ENCODE measurements around the gene SCT.

The SCT gene

DNA sequence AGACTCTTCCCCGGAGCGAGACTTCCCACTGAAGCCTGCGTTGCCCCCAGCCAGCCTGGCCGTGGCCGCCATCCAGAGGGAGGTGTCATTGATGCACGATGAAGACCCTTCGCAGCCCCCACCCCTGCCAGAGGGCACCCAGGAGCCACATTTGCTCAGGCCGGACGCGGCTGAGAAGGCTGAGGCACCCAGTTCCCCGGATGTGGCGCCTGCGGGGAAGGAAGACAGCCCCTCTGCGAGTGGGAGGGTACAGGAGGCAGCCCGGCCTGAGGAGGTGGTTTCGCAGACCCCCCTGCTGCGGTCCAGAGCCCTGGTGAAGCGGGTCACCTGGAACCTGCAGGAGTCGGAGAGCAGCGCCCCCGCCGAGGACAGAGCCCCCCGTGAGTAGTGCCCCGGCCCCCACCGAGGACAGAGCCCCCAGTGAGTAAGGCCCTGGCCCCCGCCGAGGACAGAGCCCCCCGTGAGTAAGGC is 17.6 kb downstream of the SCT start:
- no peak overlapping the region for H3K27ac ChIP-seq (ENCODE audit: insufficient read depth, low read depth, low read length, poor library complexity, severe bottlenecking)
- no peaks in the 10 kb centered on the region for H3K4me1 ChIP-seq (ENCODE audit: control insufficient read depth, insufficient read depth, low read length)
- no peaks in the 10 kb centered on the region for H3K27me3 ChIP-seq (ENCODE audit: control insufficient read depth, insufficient read depth, low read length, poor library complexity, severe bottlenecking)
- no peak overlapping the region for H3K4me3 ChIP-seq (ENCODE audit: insufficient read depth, low read depth, low read length)
- H3K36me3 ChIP-seq (ENCODE audit: control insufficient read depth, insufficient read depth, low read length): peaks cover 47% of the 10 kb centered on the region
- WGBS, 2 experiments: 95 to 96% methylated on average over 28 of the region's 28 CpGs
- no peaks in the 10 kb centered on the region for H3K9me3 ChIP-seq (ENCODE audit: control insufficient read depth, low read length)

DNA sequence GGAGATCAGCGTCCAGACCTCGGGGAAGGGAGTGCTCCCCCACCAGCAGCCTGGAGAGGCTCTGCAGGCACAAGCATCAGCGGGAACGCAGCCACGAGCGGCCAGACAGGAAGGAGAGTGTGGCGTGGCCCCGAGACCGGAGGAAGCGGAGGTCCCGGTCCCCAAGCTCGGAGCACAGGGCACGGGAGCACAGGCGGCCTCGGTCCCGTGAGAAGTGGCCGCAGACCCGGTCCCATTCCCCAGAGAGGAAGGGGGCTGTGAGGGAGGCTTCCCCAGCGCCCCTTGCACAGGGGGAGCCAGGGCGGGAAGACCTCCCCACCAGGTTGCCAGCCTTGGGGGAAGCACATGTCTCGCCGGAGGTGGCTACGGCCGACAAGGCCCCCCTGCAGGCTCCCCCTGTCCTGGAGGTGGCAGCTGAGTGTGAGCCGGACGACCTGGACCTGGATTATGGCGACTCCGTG is 18.2 kb downstream of the SCT start:
- H3K9me3 ChIP-seq (ENCODE audit: control insufficient read depth, low read length): no peaks in the 10 kb centered on the region
- H3K4me3 ChIP-seq (ENCODE audit: insufficient read depth, low read depth, low read length): no peak overlapping the region
- H3K27me3 ChIP-seq (ENCODE audit: control insufficient read depth, insufficient read depth, low read length, poor library complexity, severe bottlenecking): no peaks in the 10 kb centered on the region
- WGBS, 2 experiments: 94% methylated on average over 28 of the region's 28 CpGs
- peaks cover 52% of the 10 kb centered on the region for H3K36me3 ChIP-seq (ENCODE audit: control insufficient read depth, insufficient read depth, low read length)
- H3K4me1 ChIP-seq (ENCODE audit: control insufficient read depth, insufficient read depth, low read length): no peaks in the 10 kb centered on the region
- H3K27ac ChIP-seq (ENCODE audit: insufficient read depth, low read depth, low read length, poor library complexity, severe bottlenecking): no peak overlapping the region

GRCh38 chr11:607971-608659 is 18.9 kb downstream of the SCT start:
- peaks cover 53% of the 10 kb centered on the region for H3K36me3 ChIP-seq (ENCODE audit: control insufficient read depth, insufficient read depth, low read length)
- H3K4me3 ChIP-seq (ENCODE audit: insufficient read depth, low read depth, low read length): no peak overlapping the region
- no peaks in the 10 kb centered on the region for H3K27me3 ChIP-seq (ENCODE audit: control insufficient read depth, insufficient read depth, low read length, poor library complexity, severe bottlenecking)
- no peaks in the 10 kb centered on the region for H3K4me1 ChIP-seq (ENCODE audit: control insufficient read depth, insufficient read depth, low read length)
- WGBS, 2 experiments: 95 to 96% methylated on average over 45 of the region's 45 CpGs
- no peak overlapping the region for H3K27ac ChIP-seq (ENCODE audit: insufficient read depth, low read depth, low read length, poor library complexity, severe bottlenecking)
- no peaks in the 10 kb centered on the region for H3K9me3 ChIP-seq (ENCODE audit: control insufficient read depth, low read length)

- H3K4me3 ChIP-seq (ENCODE audit: insufficient read depth, low read depth, low read length): no peak overlapping the region
- H3K36me3 ChIP-seq (ENCODE audit: control insufficient read depth, insufficient read depth, low read length): peaks cover 53% of the 10 kb centered on the region
- H3K4me1 ChIP-seq (ENCODE audit: control insufficient read depth, insufficient read depth, low read length): no peaks in the 10 kb centered on the region
- H3K9me3 ChIP-seq (ENCODE audit: control insufficient read depth, low read length): no peaks in the 10 kb centered on the region
- H3K27me3 ChIP-seq (ENCODE audit: control insufficient read depth, insufficient read depth, low read length, poor library complexity, severe bottlenecking): no peaks in the 10 kb centered on the region
- H3K27ac ChIP-seq (ENCODE audit: insufficient read depth, low read depth, low read length, poor library complexity, severe bottlenecking): no peak overlapping the region
- 96 to 97% methylated on average over 35 of the region's 35 CpGs for WGBS, 2 experiments
Measured at GRCh38 chr11:607020-607780, 19.8 kb downstream of the SCT start.

- Histone ChIP-seq H3K36me3 (ENCODE audit: control insufficient read depth, insufficient read depth, low read length) (peaks cover 59% of the 10 kb centered on the region), H3K27me3 (ENCODE audit: control insufficient read depth, insufficient read depth, low read length, poor library complexity, severe bottlenecking) (no peaks in the 10 kb centered on the region), H3K4me1 (ENCODE audit: control insufficient read depth, insufficient read depth, low read length) (no peaks in the 10 kb centered on the region), H3K27ac (ENCODE audit: insufficient read depth, low read depth, low read length, poor library complexity, severe bottlenecking) (no peak overlapping the region), H3K9me3 (ENCODE audit: control insufficient read depth, low read length) (no peaks in the 10 kb centered on the region), H3K4me3 (ENCODE audit: insufficient read depth, low read depth, low read length) (no peak overlapping the region)
- 95 to 97% methylated on average over 19 of the region's 19 CpGs for WGBS, 2 experiments
Measured at GRCh38 chr11:606245-606644, 20.7 kb downstream of the SCT start.

DNA sequence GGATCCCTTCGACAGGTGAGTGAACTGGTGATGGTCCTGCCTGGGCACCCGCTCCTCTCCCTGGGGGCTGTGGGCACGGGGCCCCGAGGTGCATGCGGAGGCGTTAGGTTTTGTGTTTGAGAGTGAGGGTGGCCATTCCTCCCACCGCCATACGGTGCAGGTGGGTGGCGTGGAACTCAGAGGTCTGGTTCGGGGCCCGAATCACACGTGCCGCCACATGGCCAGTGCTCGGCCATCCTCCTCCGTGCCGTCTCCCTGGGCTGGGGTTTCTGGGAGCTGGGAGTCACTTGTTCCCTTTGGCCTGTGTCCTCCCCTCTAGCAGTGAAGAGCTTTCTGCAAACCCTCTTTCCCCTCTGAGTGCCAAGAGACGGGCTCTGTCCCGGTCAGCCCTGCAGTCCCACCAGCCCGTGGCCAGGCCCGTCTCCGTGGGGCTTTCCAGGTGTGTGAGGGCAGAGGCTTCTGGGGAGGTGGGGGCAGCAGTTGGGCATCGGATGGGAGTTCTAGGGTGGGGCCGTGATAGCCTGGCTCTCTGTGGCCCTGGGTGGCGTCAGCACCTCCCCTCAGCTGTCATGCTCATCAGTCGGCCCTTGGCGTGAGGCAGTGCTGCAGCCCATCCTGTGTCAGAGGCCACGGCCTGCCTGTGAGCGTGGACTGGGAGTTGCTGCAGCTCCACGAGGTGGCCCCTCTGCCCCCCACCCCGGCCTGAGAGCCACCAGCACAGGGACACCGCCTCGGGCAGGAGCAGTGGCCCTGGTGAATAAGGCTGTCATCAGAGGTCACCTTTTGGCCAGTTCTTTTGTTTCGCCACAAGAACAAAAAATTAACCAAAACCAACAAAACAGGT is 21.5 kb downstream of the SCT start:
- Histone ChIP-seq H3K9me3 (ENCODE audit: control insufficient read depth, low read length) (no peaks in the 10 kb centered on the region), H3K4me3 (ENCODE audit: insufficient read depth, low read depth, low read length) (no peak overlapping the region), H3K27ac (ENCODE audit: insufficient read depth, low read depth, low read length, poor library complexity, severe bottlenecking) (no peak overlapping the region), H3K4me1 (ENCODE audit: control insufficient read depth, insufficient read depth, low read length) (no peaks in the 10 kb centered on the region), H3K36me3 (ENCODE audit: control insufficient read depth, insufficient read depth, low read length) (peaks cover 64% of the 10 kb centered on the region), H3K27me3 (ENCODE audit: control insufficient read depth, insufficient read depth, low read length, poor library complexity, severe bottlenecking) (no peaks in the 10 kb centered on the region)
- whole genome bisulfite sequencing, 2 experiments: 95 to 97% methylated on average over 33 of the region's 33 CpGs

DNA sequence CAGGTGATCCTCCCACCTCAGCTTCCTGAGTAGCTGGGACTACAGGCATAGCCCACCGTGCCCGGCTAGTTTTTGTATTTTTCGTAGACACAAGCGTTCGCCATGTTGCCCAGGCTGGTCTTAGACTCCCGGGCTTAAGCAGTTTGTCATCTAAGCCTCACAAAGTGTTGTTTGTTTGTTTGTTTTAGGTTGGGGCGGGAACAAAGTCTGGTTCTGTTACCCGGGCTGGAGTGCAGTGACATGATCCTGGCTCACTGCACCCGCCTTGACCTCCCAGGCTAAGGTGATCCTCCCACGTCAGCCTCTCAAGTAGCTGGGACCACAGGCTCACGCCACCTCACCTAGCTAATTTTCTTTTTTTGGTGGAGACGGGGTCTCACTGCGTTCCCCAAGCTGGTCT is 23.8 kb downstream of the SCT start:
- H3K27ac ChIP-seq (ENCODE audit: insufficient read depth, low read depth, low read length, poor library complexity, severe bottlenecking): no peak overlapping the region
- H3K36me3 ChIP-seq (ENCODE audit: control insufficient read depth, insufficient read depth, low read length): peaks cover 60% of the 10 kb centered on the region
- H3K4me1 ChIP-seq (ENCODE audit: control insufficient read depth, insufficient read depth, low read length): no peaks in the 10 kb centered on the region
- WGBS, 2 experiments: 93 to 95% methylated on average over 13 of the region's 13 CpGs
- H3K4me3 ChIP-seq (ENCODE audit: insufficient read depth, low read depth, low read length): no peak overlapping the region
- H3K9me3 ChIP-seq (ENCODE audit: control insufficient read depth, low read length): no peaks in the 10 kb centered on the region
- no peaks in the 10 kb centered on the region for H3K27me3 ChIP-seq (ENCODE audit: control insufficient read depth, insufficient read depth, low read length, poor library complexity, severe bottlenecking)

- H3K36me3 ChIP-seq (ENCODE audit: control insufficient read depth, insufficient read depth, low read length): peaks cover 50% of the 10 kb centered on the region
Measured at GRCh38 chr11:601573-602245, 25.3 kb downstream of the SCT start.

GRCh38 chr11:598005-598680 is 28.8 kb downstream of the SCT start:
- H3K36me3 ChIP-seq (ENCODE audit: control insufficient read depth, insufficient read depth, low read length): peaks cover 64% of the 10 kb centered on the region
- 95 to 97% methylated on average over 30 of the region's 30 CpGs for WGBS, 2 experiments
- no peak overlapping the region for H3K4me3 ChIP-seq (ENCODE audit: insufficient read depth, low read depth, low read length)
- no peak overlapping the region for H3K27ac ChIP-seq (ENCODE audit: insufficient read depth, low read depth, low read length, poor library complexity, severe bottlenecking)
- no peaks in the 10 kb centered on the region for H3K4me1 ChIP-seq (ENCODE audit: control insufficient read depth, insufficient read depth, low read length)
- no peaks in the 10 kb centered on the region for H3K9me3 ChIP-seq (ENCODE audit: control insufficient read depth, low read length)
- H3K27me3 ChIP-seq (ENCODE audit: control insufficient read depth, insufficient read depth, low read length, poor library complexity, severe bottlenecking): no peaks in the 10 kb centered on the region

More at GRCh38 chr11:601573-602245, 25.3 kb downstream of the SCT start:
- H3K4me1 ChIP-seq (ENCODE audit: control insufficient read depth, insufficient read depth, low read length): no peaks in the 10 kb centered on the region
- H3K4me3 ChIP-seq (ENCODE audit: insufficient read depth, low read depth, low read length): no peak overlapping the region
- no peak overlapping the region for H3K27ac ChIP-seq (ENCODE audit: insufficient read depth, low read depth, low read length, poor library complexity, severe bottlenecking)
- H3K27me3 ChIP-seq (ENCODE audit: control insufficient read depth, insufficient read depth, low read length, poor library complexity, severe bottlenecking): no peaks in the 10 kb centered on the region
- 94 to 96% methylated on average over 23 of the region's 23 CpGs for WGBS, 2 experiments
- no peaks in the 10 kb centered on the region for H3K9me3 ChIP-seq (ENCODE audit: control insufficient read depth, low read length)

All from ectodermal cell (in vitro differentiated cells).